ENCODE measurements around the gene HIPK1.

The HIPK1 gene

GRCh38 chr1:113983391-113983790 is 54.3 kb downstream of the HIPK1 start:
- Histone ChIP-seq H3K27me3 (ENCODE audit: insufficient read depth, poor library complexity, severe bottlenecking) (no peaks in the 10 kb centered on the region), H3K36me3 (ENCODE audit: low read depth) (no peaks in the 10 kb centered on the region), H3K27ac (ENCODE audit: poor library complexity, severe bottlenecking) (no peak overlapping the region), H3K4me1 (ENCODE audit: insufficient read depth, poor library complexity, severe bottlenecking) (peaks cover 9% of the 10 kb centered on the region), H3K9me3 (ENCODE audit: severe bottlenecking) (no peaks in the 10 kb centered on the region), H3K4me3 (ENCODE audit: severe bottlenecking) (no peak overlapping the region)
- no peak for DNase-seq (ENCODE audit: low spot score)
- no peak for ATAC-seq (ENCODE audit: low read depth)
- TF ChIP-seq, protein P1, sequence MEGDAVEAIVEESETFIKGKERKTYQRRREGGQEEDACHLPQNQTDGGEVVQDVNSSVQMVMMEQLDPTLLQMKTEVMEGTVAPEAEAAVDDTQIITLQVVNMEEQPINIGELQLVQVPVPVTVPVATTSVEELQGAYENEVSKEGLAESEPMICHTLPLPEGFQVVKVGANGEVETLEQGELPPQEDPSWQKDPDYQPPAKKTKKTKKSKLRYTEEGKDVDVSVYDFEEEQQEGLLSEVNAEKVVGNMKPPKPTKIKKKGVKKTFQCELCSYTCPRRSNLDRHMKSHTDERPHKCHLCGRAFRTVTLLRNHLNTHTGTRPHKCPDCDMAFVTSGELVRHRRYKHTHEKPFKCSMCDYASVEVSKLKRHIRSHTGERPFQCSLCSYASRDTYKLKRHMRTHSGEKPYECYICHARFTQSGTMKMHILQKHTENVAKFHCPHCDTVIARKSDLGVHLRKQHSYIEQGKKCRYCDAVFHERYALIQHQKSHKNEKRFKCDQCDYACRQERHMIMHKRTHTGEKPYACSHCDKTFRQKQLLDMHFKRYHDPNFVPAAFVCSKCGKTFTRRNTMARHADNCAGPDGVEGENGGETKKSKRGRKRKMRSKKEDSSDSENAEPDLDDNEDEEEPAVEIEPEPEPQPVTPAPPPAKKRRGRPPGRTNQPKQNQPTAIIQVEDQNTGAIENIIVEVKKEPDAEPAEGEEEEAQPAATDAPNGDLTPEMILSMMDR (IDR thresholded peaks at IDR 0.05; ENCODE audit: poor library complexity, severe bottlenecking): no peak

DNA sequence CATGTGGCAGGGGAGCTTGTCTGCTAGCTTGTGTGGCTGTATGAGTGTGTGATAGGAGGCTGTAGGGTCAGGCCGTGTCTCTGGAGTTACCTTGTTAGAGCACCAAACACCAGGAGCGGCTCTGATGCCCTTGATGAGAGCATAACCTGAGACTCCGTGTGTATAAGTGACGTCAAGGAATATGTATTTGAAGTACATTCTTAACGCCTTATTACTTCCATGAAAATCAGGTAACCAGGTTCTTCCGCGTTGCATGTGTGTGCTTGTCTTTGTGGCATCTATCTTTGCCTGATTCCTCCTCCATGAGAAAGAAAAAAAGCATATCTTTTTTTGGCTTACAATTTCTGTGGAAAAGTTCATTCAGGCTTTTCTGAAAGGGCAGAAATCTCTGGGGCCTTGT is 54.7 kb downstream of the HIPK1 start:
- DNase-seq (ENCODE audit: low spot score) (no peak), ATAC-seq (ENCODE audit: low read depth) (no peak)
- TF ChIP-seq, protein P1 (IDR thresholded peaks at IDR 0.05; ENCODE audit: poor library complexity, severe bottlenecking): no peak
- Histone ChIP-seq H3K27me3 (ENCODE audit: insufficient read depth, poor library complexity, severe bottlenecking) (no peaks in the 10 kb centered on the region), H3K4me1 (ENCODE audit: insufficient read depth, poor library complexity, severe bottlenecking) (peaks cover 6% of the 10 kb centered on the region), H3K36me3 (ENCODE audit: low read depth) (no peaks in the 10 kb centered on the region), H3K9me3 (ENCODE audit: severe bottlenecking) (no peaks in the 10 kb centered on the region), H3K4me3 (ENCODE audit: severe bottlenecking) (no peak overlapping the region), H3K27ac (ENCODE audit: poor library complexity, severe bottlenecking) (no peak overlapping the region)

DNA sequence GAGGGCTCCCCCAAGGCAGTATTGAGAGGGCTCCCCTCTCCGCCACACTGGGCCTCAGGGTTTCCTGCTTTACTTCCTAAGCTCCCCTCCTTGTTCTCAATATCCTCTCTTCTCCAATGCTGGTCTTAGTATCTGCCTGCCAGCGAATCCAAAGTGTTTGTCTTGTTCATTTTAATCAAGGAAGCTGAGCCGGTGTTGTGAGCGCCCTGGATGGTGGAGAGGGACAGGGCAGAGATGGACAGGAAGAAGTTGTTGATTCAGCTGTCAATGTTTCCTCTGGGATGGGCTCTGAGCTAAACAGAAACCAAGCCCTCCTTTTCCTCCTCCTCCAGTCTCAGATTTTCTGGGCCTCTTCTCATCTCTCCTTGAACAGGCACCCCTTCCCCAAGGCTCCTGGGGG is 55.6 kb downstream of the HIPK1 start:
- DNase-seq (ENCODE audit: low spot score) (no peak), ATAC-seq (ENCODE audit: low read depth) (no peak)
- Histone ChIP-seq H3K9me3 (ENCODE audit: severe bottlenecking) (no peaks in the 10 kb centered on the region), H3K36me3 (ENCODE audit: low read depth) (no peaks in the 10 kb centered on the region), H3K27me3 (ENCODE audit: insufficient read depth, poor library complexity, severe bottlenecking) (no peaks in the 10 kb centered on the region), H3K4me3 (ENCODE audit: severe bottlenecking) (no peak overlapping the region), H3K4me1 (ENCODE audit: insufficient read depth, poor library complexity, severe bottlenecking) (no peaks in the 10 kb centered on the region), H3K27ac (ENCODE audit: poor library complexity, severe bottlenecking) (no peak overlapping the region)
- TF ChIP-seq, protein P1 (IDR thresholded peaks at IDR 0.05; ENCODE audit: poor library complexity, severe bottlenecking): no peak

- H3K4me1 ChIP-seq (ENCODE audit: insufficient read depth, poor library complexity, severe bottlenecking): no peaks in the 10 kb centered on the region
- TF ChIP-seq, protein P1 (IDR thresholded peaks at IDR 0.05; ENCODE audit: poor library complexity, severe bottlenecking): no peak
- H3K36me3 ChIP-seq (ENCODE audit: low read depth): no peaks in the 10 kb centered on the region
- no peak overlapping the region for H3K4me3 ChIP-seq (ENCODE audit: severe bottlenecking)
- H3K27me3 ChIP-seq (ENCODE audit: insufficient read depth, poor library complexity, severe bottlenecking): no peaks in the 10 kb centered on the region
- no peak overlapping the region for H3K27ac ChIP-seq (ENCODE audit: poor library complexity, severe bottlenecking)
- no peaks in the 10 kb centered on the region for H3K9me3 ChIP-seq (ENCODE audit: severe bottlenecking)
- ATAC-seq (ENCODE audit: low read depth): no peak
- DNase-seq (ENCODE audit: low spot score): no peak
Observed at GRCh38 chr1:113986802-113987201, 57.7 kb downstream of the HIPK1 start.

- Histone ChIP-seq H3K9me3 (ENCODE audit: severe bottlenecking) (no peaks in the 10 kb centered on the region), H3K27ac (ENCODE audit: poor library complexity, severe bottlenecking) (no peak overlapping the region), H3K27me3 (ENCODE audit: insufficient read depth, poor library complexity, severe bottlenecking) (no peaks in the 10 kb centered on the region), H3K4me1 (ENCODE audit: insufficient read depth, poor library complexity, severe bottlenecking) (no peaks in the 10 kb centered on the region), H3K4me3 (ENCODE audit: severe bottlenecking) (no peak overlapping the region), H3K36me3 (ENCODE audit: low read depth) (no peaks in the 10 kb centered on the region)
- no peak for DNase-seq (ENCODE audit: low spot score)
- TF ChIP-seq, protein P1 (IDR thresholded peaks at IDR 0.05; ENCODE audit: poor library complexity, severe bottlenecking): no peak
- ATAC-seq (ENCODE audit: low read depth): no peak
Observed at GRCh38 chr1:113987259-113987658, 58.1 kb downstream of the HIPK1 start.
